Neural crest cell (in vitro differentiated cells): Measurements from ENCODE around the gene ARHGAP10. TPM values are rescaled to one million over a fixed set of nuclear protein-coding genes. Genes with fewer than 3 reads are reported as not detected.

Experiments used
- DNase-seq: peaks from one replicate; pipeline ENCODE4 v3.0.0; 2021; ENCODE audit warnings: low read depth, mixed read lengths, low spot score
- H3K27ac Mint-ChIP-seq: one replicate; pipeline ENCODE4 v1.8.0; 2021; ENCODE audit warnings: mild to moderate bottlenecking, mixed read lengths; ENCODE audit not compliant: unreplicated experiment
- H3K27me3 Mint-ChIP-seq: 2 replicates; pipeline ENCODE4 v1.8.0; 2021; ENCODE audit warnings: low read depth, mild to moderate bottlenecking, mixed read lengths
- H3K36me3 Mint-ChIP-seq: 2 replicates; pipeline ENCODE4 v1.8.0; 2021; ENCODE audit warnings: low read depth, mild to moderate bottlenecking, mixed read lengths
- H3K4me1 Mint-ChIP-seq: 2 replicates; pipeline ENCODE4 v1.8.0; 2021; ENCODE audit warnings: mixed read lengths
- H3K4me3 Mint-ChIP-seq: one replicate; pipeline ENCODE4 v1.8.0; 2021; ENCODE audit warnings: mild to moderate bottlenecking, mixed read lengths
- H3K9me3 Mint-ChIP-seq: 2 replicates; pipeline ENCODE4 v1.8.0; 2021; ENCODE audit warnings: mixed read lengths
- total RNA-seq: library from RNA; stranded (reverse); gene quantifications from 2 replicates; pipeline ENCODE4 v1.2.1, GENCODE V29; 2021
- TF ChIP-seq, protein P1 (sequence below): fragments of 200-600 bp; sonication (generic); conservative IDR thresholded peaks from 2 replicates; pipeline ENCODE4 v1.5.0; 2021; ENCODE audit warnings: antibody characterized with exemption, mild to moderate bottlenecking

ARHGAP10 gene
- total RNA-seq, 1 donor from 2014 or later: 4.0 TPM

DNA sequence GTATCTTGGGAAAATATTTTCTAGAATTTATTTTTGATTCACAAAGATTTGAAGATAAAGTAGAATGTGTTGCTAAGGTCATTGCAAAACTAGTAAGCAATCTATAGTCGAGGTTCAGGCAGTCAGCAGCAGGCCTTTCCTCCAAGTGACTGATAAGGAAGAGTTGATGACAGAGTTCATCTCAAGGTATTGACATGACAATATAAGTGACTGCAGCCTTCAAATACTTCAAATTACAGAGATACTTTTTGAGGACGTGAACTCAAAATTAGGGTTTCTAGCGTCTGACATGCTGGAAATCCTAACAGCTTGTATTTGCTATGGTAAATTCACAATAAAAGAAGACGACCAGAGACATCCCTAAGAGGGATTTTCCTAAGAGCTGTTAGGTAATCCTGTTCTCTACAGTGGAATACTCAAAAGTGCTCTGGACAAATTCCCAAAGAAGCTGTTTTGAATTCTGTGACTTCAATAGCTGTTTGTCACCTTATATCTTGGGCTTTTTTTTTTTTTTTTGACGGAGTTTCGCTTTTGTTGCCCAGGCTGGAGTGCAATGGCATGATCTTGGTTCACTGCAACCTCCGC is 7.4 kb downstream of the ARHGAP10 start:
- Mint-ChIP-seq H3K4me3 (no peak overlapping the region), H3K4me1 (peaks cover 14% of the 10 kb centered on the region), H3K27me3 (peaks cover 61% of the 10 kb centered on the region), H3K27ac (no peak overlapping the region), H3K9me3 (no peaks in the 10 kb centered on the region), H3K36me3 (no peaks in the 10 kb centered on the region)
- DNase-seq: no peak
- TF ChIP-seq, protein P1, sequence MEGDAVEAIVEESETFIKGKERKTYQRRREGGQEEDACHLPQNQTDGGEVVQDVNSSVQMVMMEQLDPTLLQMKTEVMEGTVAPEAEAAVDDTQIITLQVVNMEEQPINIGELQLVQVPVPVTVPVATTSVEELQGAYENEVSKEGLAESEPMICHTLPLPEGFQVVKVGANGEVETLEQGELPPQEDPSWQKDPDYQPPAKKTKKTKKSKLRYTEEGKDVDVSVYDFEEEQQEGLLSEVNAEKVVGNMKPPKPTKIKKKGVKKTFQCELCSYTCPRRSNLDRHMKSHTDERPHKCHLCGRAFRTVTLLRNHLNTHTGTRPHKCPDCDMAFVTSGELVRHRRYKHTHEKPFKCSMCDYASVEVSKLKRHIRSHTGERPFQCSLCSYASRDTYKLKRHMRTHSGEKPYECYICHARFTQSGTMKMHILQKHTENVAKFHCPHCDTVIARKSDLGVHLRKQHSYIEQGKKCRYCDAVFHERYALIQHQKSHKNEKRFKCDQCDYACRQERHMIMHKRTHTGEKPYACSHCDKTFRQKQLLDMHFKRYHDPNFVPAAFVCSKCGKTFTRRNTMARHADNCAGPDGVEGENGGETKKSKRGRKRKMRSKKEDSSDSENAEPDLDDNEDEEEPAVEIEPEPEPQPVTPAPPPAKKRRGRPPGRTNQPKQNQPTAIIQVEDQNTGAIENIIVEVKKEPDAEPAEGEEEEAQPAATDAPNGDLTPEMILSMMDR: no peak

DNA sequence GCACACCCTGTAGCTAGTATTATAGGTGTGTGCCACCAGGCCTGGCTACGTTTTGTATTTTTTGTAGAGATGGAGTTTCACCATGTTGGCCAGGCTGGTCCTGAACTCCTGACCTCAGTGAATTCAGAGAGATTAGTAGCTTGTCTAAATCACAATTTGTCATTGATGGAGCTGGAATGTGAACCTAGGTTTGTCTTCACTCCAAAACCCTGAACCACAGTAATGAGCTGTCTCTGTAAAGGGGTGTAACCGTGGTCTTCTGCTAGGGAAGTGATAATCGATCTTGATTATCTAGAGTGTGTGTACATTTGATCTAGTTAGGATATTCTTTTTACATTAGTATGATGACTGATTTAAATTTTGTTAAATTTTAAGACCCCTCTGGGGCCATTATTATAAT is 8.3 kb downstream of the ARHGAP10 start:
- H3K9me3 Mint-ChIP-seq: no peaks in the 10 kb centered on the region

DNA sequence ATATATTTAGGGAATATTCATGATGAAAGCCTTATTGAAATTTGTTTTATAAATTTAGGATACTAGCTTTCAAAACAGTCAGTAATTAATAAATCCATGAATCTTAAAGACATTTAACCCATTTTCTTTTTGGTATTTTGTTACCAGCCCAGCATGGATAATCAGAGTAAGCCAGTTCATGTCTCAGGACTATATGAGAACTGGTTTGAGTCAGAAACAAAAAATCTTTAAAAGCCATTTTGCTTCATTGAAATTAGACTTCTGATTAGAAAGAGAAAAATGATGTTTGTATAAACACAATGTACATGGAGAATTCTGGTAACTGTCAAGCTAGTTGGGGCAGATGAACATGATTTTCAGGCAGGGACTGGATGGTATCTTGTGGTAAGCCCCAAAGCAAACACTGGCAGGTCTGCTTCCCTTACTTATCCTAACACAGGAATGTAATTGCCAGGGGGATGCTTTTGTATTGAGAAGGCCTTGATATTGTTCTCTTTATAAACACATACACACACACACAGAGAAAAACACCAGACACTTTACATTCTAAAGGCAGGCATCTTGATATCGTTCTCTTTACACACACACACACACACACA is 9.4 kb downstream of the ARHGAP10 start:
- H3K27ac Mint-ChIP-seq: no peak overlapping the region
- peaks cover 9% of the 10 kb centered on the region for H3K4me1 Mint-ChIP-seq

More for the DNA sequence above, 8.3 kb downstream of the ARHGAP10 start:
- Mint-ChIP-seq H3K36me3 (peaks cover 2% of the 10 kb centered on the region), H3K27me3 (peaks cover 60% of the 10 kb centered on the region), H3K4me1 (peaks cover 13% of the 10 kb centered on the region), H3K27ac (no peak overlapping the region), H3K4me3 (no peak overlapping the region)
- no peak for DNase-seq
- TF ChIP-seq, protein P1: no peak

DNA sequence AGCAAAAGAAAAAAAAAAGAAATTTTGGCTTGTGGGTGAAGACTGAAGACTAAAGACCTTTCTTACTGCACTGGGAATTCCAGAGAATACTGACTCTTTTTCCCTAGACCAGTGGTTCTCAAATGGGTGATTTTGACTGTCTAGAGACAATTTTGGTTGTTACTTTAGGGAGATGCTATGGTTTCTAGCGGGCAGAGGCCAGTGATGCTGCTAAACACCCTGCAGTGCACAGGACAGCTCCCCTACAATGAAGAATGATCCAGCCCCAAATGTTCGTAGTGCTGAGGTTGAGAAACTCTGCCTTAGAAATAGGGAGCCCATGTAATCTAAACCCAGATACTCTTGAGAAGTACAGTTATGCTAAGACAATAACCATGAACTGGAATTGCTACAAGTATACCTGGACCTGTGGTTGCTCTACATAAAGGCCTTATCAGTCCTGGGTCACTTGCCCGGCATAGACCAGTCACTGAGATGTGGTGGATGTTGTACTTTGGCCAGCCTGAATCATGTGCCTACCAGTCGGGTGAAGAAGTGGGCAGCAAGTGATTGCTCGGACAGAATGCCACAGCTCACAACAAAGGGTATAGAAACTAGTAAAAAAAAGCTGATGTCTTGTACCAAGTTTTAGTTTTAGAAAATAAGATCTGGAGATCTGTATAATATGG is 16.0 kb downstream of the ARHGAP10 start:
- no peak for DNase-seq
- H3K4me3 Mint-ChIP-seq: no peak overlapping the region
- peaks cover 2% of the 10 kb centered on the region for H3K36me3 Mint-ChIP-seq
- H3K9me3 Mint-ChIP-seq: no peaks in the 10 kb centered on the region
- peaks cover 8% of the 10 kb centered on the region for H3K4me1 Mint-ChIP-seq
- TF ChIP-seq, protein P1: no peak
- peaks cover 29% of the 10 kb centered on the region for H3K27me3 Mint-ChIP-seq
- no peak overlapping the region for H3K27ac Mint-ChIP-seq

More for the DNA sequence above, 9.4 kb downstream of the ARHGAP10 start:
- TF ChIP-seq, protein P1: no peak
- Mint-ChIP-seq H3K36me3 (peaks cover 2% of the 10 kb centered on the region), H3K9me3 (no peaks in the 10 kb centered on the region), H3K27me3 (peaks cover 49% of the 10 kb centered on the region), H3K4me3 (no peak overlapping the region)
- no peak for DNase-seq

DNA sequence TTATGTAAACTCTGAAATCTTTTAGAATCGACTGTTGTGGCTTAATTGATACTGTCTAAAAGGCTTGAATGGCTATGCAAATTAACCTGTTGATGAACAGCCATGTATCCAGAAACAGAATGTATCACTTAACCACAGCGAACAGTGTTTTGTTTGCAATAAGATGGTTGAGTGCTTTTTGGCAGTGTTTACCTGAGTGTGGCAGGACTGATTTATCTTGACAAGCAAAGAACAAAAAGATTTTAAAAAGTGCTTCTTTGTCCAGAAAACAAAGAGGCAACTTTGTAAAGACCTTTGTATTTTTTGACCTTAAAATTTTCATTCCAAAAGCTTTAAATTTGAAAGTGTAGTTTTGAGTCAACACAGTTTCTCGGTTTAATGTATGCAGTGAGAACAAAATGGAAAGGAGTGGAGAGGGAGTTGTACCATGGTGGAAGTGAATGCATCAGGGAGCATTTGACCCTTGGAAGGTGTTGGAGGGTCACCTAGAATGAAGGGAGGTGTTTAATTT is 18.0 kb downstream of the ARHGAP10 start:
- no peak overlapping the region for H3K27ac Mint-ChIP-seq
- peaks cover 17% of the 10 kb centered on the region for H3K27me3 Mint-ChIP-seq
- no peak for DNase-seq

More for the DNA sequence above, 18.0 kb downstream of the ARHGAP10 start:
- Mint-ChIP-seq H3K4me1 (peaks cover 19% of the 10 kb centered on the region), H3K4me3 (no peak overlapping the region), H3K9me3 (no peaks in the 10 kb centered on the region), H3K36me3 (peaks cover 2% of the 10 kb centered on the region)
- TF ChIP-seq, protein P1: no peak
